ENCODE measurements around the gene HIPK2.

HIPK2 gene

GRCh38 chr7:139589474-139589873, 188.3 kb downstream of the HIPK2 start:
- no peak for DNase-seq (ENCODE audit: low spot score)

GRCh38 chr7:139588632-139589031, 189.2 kb downstream of the HIPK2 start:
- no peak for DNase-seq (ENCODE audit: low spot score)

GRCh38 chr7:139587535-139587934, 190.3 kb downstream of the HIPK2 start:
- DNase-seq (ENCODE audit: low spot score) = no peak

- DNase-seq (ENCODE audit: low spot score) = no peak
Observed at GRCh38 chr7:139586286-139586685, 191.5 kb downstream of the HIPK2 start.

- no peak for DNase-seq (ENCODE audit: low spot score)
Observed at GRCh38 chr7:139585042-139585441, 192.8 kb downstream of the HIPK2 start.

- no peak for DNase-seq (ENCODE audit: low spot score)
Observed at GRCh38 chr7:139583826-139584553, 193.8 kb downstream of the HIPK2 start.

GRCh38 chr7:139582671-139583155, 195.1 kb downstream of the HIPK2 start:
- DNase-seq (ENCODE audit: low spot score) = no peak

- no peak for DNase-seq (ENCODE audit: low spot score)
Observed at GRCh38 chr7:139582130-139582650, 195.6 kb downstream of the HIPK2 start.

- DNase-seq (ENCODE audit: low spot score) = no peak
Observed at GRCh38 chr7:139580435-139580834, 197.4 kb downstream of the HIPK2 start.

GRCh38 chr7:139576179-139576973, 201.4 kb downstream of the HIPK2 start:
- DNase-seq (ENCODE audit: low spot score) = no peak

GRCh38 chr7:139575338-139575680, 202.5 kb downstream of the HIPK2 start:
- DNase-seq (ENCODE audit: low spot score) = no peak

GRCh38 chr7:139574618-139575337, 203.0 kb downstream of the HIPK2 start:
- DNase-seq (ENCODE audit: low spot score) = no peak

GRCh38 chr7:139573871-139574270, 203.9 kb downstream of the HIPK2 start:
- DNase-seq (ENCODE audit: low spot score) = no peak

- DNase-seq (ENCODE audit: low spot score) = no peak
Observed at GRCh38 chr7:139572704-139573385, 205.0 kb downstream of the HIPK2 start.

GRCh38 chr7:139572071-139572470, 205.7 kb downstream of the HIPK2 start:
- DNase-seq (ENCODE audit: low spot score) = no peak

- no peak for DNase-seq (ENCODE audit: low spot score)
Observed at GRCh38 chr7:139571651-139572050, 206.1 kb downstream of the HIPK2 start.

GRCh38 chr7:139571190-139571589, 206.6 kb downstream of the HIPK2 start:
- DNase-seq (ENCODE audit: low spot score) = no peak

GRCh38 chr7:139570626-139571025, 207.2 kb downstream of the HIPK2 start:
- no peak for DNase-seq (ENCODE audit: low spot score)

GRCh38 chr7:139570119-139570518, 207.7 kb downstream of the HIPK2 start:
- DNase-seq (ENCODE audit: low spot score) = no peak

GRCh38 chr7:139568813-139569490, 208.8 kb downstream of the HIPK2 start:
- no peak for DNase-seq (ENCODE audit: low spot score)

GRCh38 chr7:139568346-139568675, 209.5 kb downstream of the HIPK2 start:
- no peak for DNase-seq (ENCODE audit: low spot score)

All from CD4-positive, alpha-beta T cell treated with Interleukin-6 at 100 ng/mL for 8 hours (primary cell).